SK-N-SH (cell line): ENCODE results near the gene TMCO4.

Experiments used
- CHD2 ChIP-seq: fragments of 150-350 bp; IDR thresholded peaks from 2 replicates; pipeline ENCODE4 v1.6.1; 2018; ENCODE audit warnings: low read length; ENCODE audit not compliant: partially characterized antibody
- EP300 ChIP-seq, 2 experiments: IDR thresholded peaks; 2 replicates each; pipeline versions ENCODE4 v1.4.0 to v1.6.1; 2012; ENCODE audit warnings: borderline replicate concordance in 1 of 2, low read depth in 1 of 2, low read length in 1 of 2
- FOXJ3 ChIP-seq: sonication (generic); formaldehyde crosslinking; IDR thresholded peaks from 2 replicates; pipeline ENCODE4 v1.5.1; 2020; ENCODE audit warnings: mild to moderate bottlenecking, missing genetic modification reagents
- GATA2 ChIP-seq: sonication (generic); formaldehyde crosslinking; IDR thresholded peaks from 2 replicates; pipeline ENCODE4 v1.5.0; 2020; ENCODE audit warnings: mild to moderate bottlenecking, missing genetic modification reagents
- JUND ChIP-seq: IDR thresholded peaks from 2 replicates; pipeline ENCODE4 v1.4.0; 2012
- MXI1 ChIP-seq: IDR thresholded peaks from 2 replicates; pipeline ENCODE4 v1.6.1; 2012; ENCODE audit warnings: mild to moderate bottlenecking, low read depth, low read length, improper control_type of control experiment
- POLR2AphosphoS5 ChIP-seq: IDR thresholded peaks from 2 replicates; pipeline ENCODE4 v1.6.1; 2012; ENCODE audit warnings: low read depth, low read length
- TF ChIP-seq, protein P1 (sequence below): fragments of 200-600 bp; sonication (generic); IDR thresholded peaks from 2 replicates; pipeline ENCODE4 v1.6.1; 2017; ENCODE audit warnings: antibody characterized with exemption, mild to moderate bottlenecking, moderate library complexity
- TF ChIP-seq, protein P2 (sequence below): IDR thresholded peaks from 2 replicates; pipeline ENCODE4 v1.4.0; 2012; ENCODE audit warnings: low read depth, borderline replicate concordance

DNA sequence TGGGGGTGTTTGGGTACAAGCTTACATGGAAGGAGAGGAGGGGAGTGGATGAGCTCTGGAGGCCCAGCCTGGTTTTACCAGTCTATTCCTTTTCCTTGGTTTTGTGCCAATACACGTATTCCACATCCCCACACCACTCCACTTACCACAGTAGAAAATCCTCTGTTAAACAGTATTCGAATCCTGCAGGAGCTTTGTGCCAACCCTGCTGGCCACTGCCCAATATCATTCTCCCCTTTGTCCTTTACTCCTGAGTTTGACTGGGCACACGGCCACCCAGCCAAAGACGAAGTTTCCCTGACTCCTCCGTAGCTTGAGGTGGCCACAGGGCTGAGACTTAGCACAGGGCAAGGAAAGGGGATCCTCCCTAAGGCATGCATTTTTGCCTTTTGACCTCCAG lies 61.6 kb downstream of the TMCO4 start:
- TF ChIP-seq, protein P1, sequence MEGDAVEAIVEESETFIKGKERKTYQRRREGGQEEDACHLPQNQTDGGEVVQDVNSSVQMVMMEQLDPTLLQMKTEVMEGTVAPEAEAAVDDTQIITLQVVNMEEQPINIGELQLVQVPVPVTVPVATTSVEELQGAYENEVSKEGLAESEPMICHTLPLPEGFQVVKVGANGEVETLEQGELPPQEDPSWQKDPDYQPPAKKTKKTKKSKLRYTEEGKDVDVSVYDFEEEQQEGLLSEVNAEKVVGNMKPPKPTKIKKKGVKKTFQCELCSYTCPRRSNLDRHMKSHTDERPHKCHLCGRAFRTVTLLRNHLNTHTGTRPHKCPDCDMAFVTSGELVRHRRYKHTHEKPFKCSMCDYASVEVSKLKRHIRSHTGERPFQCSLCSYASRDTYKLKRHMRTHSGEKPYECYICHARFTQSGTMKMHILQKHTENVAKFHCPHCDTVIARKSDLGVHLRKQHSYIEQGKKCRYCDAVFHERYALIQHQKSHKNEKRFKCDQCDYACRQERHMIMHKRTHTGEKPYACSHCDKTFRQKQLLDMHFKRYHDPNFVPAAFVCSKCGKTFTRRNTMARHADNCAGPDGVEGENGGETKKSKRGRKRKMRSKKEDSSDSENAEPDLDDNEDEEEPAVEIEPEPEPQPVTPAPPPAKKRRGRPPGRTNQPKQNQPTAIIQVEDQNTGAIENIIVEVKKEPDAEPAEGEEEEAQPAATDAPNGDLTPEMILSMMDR, result no peak
- TF ChIP-seq FOXJ3 (no peak), JUND (no peak), GATA2 (no peak), CHD2 (no peak), EP300 (IDR thresholded peaks at IDR 0.05; ENCODE audit: borderline replicate concordance in 1 of 2, low read depth in 1 of 2, low read length in 1 of 2) (no peak), MXI1 (no peak), POLR2AphosphoS5 (no peak)
- TF ChIP-seq, protein P2, sequence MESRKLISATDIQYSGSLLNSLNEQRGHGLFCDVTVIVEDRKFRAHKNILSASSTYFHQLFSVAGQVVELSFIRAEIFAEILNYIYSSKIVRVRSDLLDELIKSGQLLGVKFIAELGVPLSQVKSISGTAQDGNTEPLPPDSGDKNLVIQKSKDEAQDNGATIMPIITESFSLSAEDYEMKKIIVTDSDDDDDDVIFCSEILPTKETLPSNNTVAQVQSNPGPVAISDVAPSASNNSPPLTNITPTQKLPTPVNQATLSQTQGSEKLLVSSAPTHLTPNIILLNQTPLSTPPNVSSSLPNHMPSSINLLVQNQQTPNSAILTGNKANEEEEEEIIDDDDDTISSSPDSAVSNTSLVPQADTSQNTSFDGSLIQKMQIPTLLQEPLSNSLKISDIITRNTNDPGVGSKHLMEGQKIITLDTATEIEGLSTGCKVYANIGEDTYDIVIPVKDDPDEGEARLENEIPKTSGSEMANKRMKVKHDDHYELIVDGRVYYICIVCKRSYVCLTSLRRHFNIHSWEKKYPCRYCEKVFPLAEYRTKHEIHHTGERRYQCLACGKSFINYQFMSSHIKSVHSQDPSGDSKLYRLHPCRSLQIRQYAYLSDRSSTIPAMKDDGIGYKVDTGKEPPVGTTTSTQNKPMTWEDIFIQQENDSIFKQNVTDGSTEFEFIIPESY, result no peak
